NCI-H1694 treated with DMSO at 0.1 percent for 48 hours (cell line): ENCODE measurements around the gene CDR2L.
A peak's percentile ranks its signal among the peaks of the same experiment; 100 is the strongest.
"Not testable (repeated sequence)": the region's sequence is repeated elsewhere in the genome, so short reads cannot be mapped to it uniquely, and the experiment has no call there.

ENCODE experiments used
- DNase-seq: peaks from one replicate; lab custom pipeline; 2025; lab: John Stamatoyannopoulos, UW

CDR2L gene

DNA sequence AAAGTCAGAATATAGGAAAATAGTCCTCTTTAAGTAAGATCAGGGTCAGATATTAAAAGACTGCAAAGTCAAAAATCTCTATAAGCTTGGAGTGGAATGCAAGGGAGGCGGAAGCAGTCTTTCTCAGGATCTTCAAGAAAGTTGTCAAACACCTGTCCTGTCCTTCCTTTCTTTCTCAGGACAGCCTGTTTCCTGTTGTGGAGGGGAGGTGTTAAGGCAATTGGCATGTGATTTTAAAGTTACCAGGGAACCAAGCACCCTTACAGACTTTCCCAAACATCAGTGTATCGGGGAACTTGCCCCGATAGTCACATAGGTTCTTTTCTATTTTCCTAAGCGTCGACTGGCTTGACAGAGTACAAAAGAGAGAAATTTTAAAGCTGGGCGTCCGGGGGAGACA, 57.3 kb downstream of the CDR2L start:
- DNase-seq: no peak

DNA sequence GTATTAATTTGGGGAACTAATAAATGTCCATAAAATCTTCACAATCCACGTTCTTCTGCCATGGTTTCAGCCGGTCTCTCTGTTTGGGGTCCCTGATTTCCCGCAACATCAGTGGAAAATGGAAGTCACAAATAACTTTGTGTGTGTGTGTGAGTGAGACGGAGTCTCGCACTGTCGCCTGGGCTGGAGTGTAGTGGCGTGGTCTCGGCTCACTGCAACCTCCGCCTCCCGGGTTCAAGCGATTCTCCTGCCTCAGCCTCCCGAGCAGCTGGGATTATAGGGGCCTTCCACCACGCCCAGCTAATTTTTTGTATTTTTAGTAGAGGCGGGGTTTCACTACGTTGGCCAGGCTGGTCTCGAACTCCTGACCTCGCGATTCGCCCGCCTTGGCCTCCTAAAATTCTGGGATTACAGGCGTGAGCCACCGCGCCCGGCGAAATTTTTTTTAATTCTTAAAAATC, 58.5 kb downstream of the CDR2L start:
- DNase-seq: not testable (repeated sequence)

- peak; percentile 87 for DNase-seq
These were observed 59.2 kb downstream of the CDR2L start, which contains the start of the genes ATP5PD and KCTD2 for GRCh38 chr17:75046407-75047289. ATP5PD (minus strand) TSS chr17:75046969; CDS start chr17:75042650, 4,319 bp downstream. KCTD2 (plus strand) TSS chr17:75047225; CDS start chr17:75047251, 26 bp downstream.

- no peak for DNase-seq
These were observed 60.1 kb downstream of the CDR2L start for GRCh38 chr17:75047398-75048098.

DNA sequence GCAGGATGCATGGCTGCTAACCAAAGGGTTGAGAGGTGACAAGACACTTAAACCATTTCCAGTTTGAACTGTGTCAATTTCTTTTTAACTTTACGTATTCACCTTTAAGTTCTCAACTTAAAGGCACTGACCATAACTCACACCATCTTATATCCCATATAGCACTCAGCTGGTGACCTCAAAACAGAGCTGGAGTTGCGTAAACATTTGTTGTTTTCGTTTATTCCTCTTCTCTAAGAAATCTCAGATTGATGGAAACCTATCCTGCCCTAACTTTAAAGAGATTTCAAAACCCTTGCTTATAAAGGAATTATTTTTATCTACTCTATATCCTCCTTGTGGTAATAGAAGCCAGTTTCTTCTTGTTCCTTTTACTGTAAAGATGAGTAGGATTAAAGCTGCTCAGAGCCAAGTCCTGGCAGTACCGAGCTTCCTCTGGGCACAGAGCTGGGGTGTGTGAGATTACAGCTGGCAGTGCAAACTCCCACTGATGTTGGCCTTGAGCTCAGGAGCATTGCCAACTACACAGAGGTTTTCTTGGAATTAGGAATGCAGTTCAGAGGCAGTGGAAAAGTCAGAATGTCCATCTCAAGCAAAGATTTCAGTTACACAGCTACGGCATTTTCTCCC, 60.9 kb downstream of the CDR2L start:
- no peak for DNase-seq

GRCh38 chr17:75049057-75049456, 61.6 kb downstream of the CDR2L start:
- DNase-seq: no peak

- DNase-seq: no peak
These were observed 62.3 kb downstream of the CDR2L start for GRCh38 chr17:75049706-75050105.

DNA sequence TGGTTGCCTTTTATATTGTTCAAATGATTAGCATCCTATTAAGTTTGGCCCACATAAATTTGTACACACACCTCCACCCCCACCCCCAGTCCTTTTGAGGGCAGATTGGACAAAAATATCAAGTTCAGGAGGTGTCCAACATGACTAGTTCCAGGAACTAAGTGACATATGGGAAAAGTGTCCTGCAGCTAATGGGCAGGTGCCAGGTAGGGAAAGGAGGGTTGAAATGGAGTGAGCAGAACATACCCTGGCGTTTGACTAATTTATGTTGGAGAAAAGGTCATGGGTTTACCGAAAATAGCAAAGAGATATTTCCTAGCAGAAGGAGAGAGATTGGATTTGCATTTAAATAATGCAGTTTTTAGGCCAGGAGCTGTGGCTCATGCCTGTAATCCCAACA, 64.5 kb downstream of the CDR2L start:
- no peak for DNase-seq
